NAMALWA (cell line): ENCODE results near the gene XPC.
"Not testable (repeated sequence)": the region's sequence is repeated elsewhere in the genome, so short reads cannot be mapped to it uniquely, and the experiment has no call there.

ENCODE experiments used
- DNase-seq: peaks from one replicate; pipeline ENCODE4 v3.0.0-alpha.2; 2015; ENCODE audit warnings: low spot score

Gene XPC

GRCh38 chr3:14133188-14133800 lies 45.1 kb downstream of the XPC start:
- DNase-seq: no peak

- DNase-seq: no peak
Observed at GRCh38 chr3:14132689-14133088, 45.7 kb downstream of the XPC start.

GRCh38 chr3:14132120-14132519 lies 46.3 kb downstream of the XPC start:
- no peak for DNase-seq

- no peak for DNase-seq
Observed at GRCh38 chr3:14131134-14131533, 47.3 kb downstream of the XPC start.

- no peak for DNase-seq
Observed at GRCh38 chr3:14130707-14131106, 47.7 kb downstream of the XPC start.

GRCh38 chr3:14130230-14130629 lies 48.2 kb downstream of the XPC start:
- no peak for DNase-seq

- no peak for DNase-seq
Observed at GRCh38 chr3:14129296-14129695, 49.1 kb downstream of the XPC start.

GRCh38 chr3:14128724-14129123 lies 49.7 kb downstream of the XPC start:
- DNase-seq: no peak

- DNase-seq: no peak
Observed at GRCh38 chr3:14127516-14128161, 50.8 kb downstream of the XPC start.

GRCh38 chr3:14126887-14127505 lies 51.4 kb downstream of the XPC start:
- DNase-seq: no peak

GRCh38 chr3:14126017-14126886 lies 52.1 kb downstream of the XPC start:
- DNase-seq: no peak

GRCh38 chr3:14125193-14126016 lies 53.0 kb downstream of the XPC start:
- peak; percentile 55 for DNase-seq

GRCh38 chr3:14124615-14125192 lies 53.7 kb downstream of the XPC start, which contains the start of the genes CHCHD4 and TMEM43:
CHCHD4 (minus strand) TSS chr3:14124870; CDS start chr3:14124676, 194 bp downstream.
TMEM43 (plus strand) TSS chr3:14125052; CDS start chr3:14125194, 142 bp downstream.
- peak; percentile 99 for DNase-seq

- peak; percentile 60 for DNase-seq
Observed at GRCh38 chr3:14124223-14124614, 54.2 kb downstream of the XPC start.

GRCh38 chr3:14123308-14124222 lies 54.8 kb downstream of the XPC start:
- DNase-seq: peak; percentile 25

GRCh38 chr3:14122301-14122700 lies 56.1 kb downstream of the XPC start:
- DNase-seq: no peak

GRCh38 chr3:14121859-14122258 lies 56.5 kb downstream of the XPC start:
- DNase-seq: no peak

- DNase-seq: not testable (repeated sequence)
Observed at GRCh38 chr3:14120921-14121448, 57.4 kb downstream of the XPC start.

GRCh38 chr3:14120111-14120920 lies 58.1 kb downstream of the XPC start:
- DNase-seq: no peak
